Osteoblast (primary cell): Measurements from ENCODE around the gene STAC2. TPM values are rescaled to one million over a fixed set of nuclear protein-coding genes. Genes with fewer than 3 reads are reported as not detected.
"Not testable (repeated sequence)": the region's sequence is repeated elsewhere in the genome, so short reads cannot be mapped to it uniquely, and the experiment has no call there.

Source experiments
- DNase-seq: peaks from one replicate; pipeline ENCODE4 v3.0.0; 2011; ENCODE audit warnings: low spot score, mixed read lengths; ENCODE audit not compliant: insufficient read length; ENCODE audit errors: missing footprints
- H2AFZ ChIP-seq: 2 replicates; pipeline ENCODE4 v1.6.0; 2011; ENCODE audit warnings: mild to moderate bottlenecking, low read length
- H3K27ac ChIP-seq: 2 replicates; pipeline ENCODE4 v1.5.1; 2011; ENCODE audit warnings: mild to moderate bottlenecking, low read depth, low read length, moderate library complexity
- H3K27me3 ChIP-seq: 2 replicates; pipeline ENCODE4 v1.6.0; 2012; ENCODE audit warnings: mild to moderate bottlenecking, control low read depth, inconsistent platforms, low read length, moderate library complexity; ENCODE audit not compliant: insufficient read depth
- H3K36me3 ChIP-seq: 2 replicates; pipeline ENCODE4 v1.5.1; 2011; ENCODE audit warnings: mild to moderate bottlenecking, low read length, control low read depth, moderate library complexity; ENCODE audit not compliant: insufficient read depth
- H3K4me1 ChIP-seq: 2 replicates; pipeline ENCODE4 v1.5.1; 2011; ENCODE audit warnings: mild to moderate bottlenecking, low read length, control low read depth, moderate library complexity; ENCODE audit not compliant: insufficient read depth
- H3K4me2 ChIP-seq: 2 replicates; pipeline ENCODE4 v1.6.0; 2011; ENCODE audit warnings: mild to moderate bottlenecking, low read length; ENCODE audit not compliant: insufficient read depth
- H3K4me3 ChIP-seq: fragments of 200-600 bp; sonication (generic); 3 replicates; pipeline ENCODE4 v1.5.1; 2012; ENCODE audit warnings: mild to moderate bottlenecking, low read length, inconsistent platforms; ENCODE audit not compliant: insufficient read depth
- H3K79me2 ChIP-seq: 2 replicates; pipeline ENCODE4 v1.6.0; 2012; ENCODE audit warnings: mild to moderate bottlenecking, low read length, control low read depth, inconsistent platforms; ENCODE audit not compliant: insufficient read depth
- H3K9me3 ChIP-seq: 2 replicates; pipeline ENCODE4 v1.5.1; 2011; ENCODE audit warnings: low read depth, low read length, control low read depth
- H4K20me1 ChIP-seq: 2 replicates; pipeline ENCODE4 v1.6.0; 2012; ENCODE audit warnings: mild to moderate bottlenecking, low read length, control low read depth; ENCODE audit not compliant: insufficient read depth
- CTCF ChIP-seq: IDR thresholded peaks from 2 replicates; pipeline ENCODE4 v1.5.1; 2011; ENCODE audit warnings: mild to moderate bottlenecking, low read depth, low read length, moderate library complexity; ENCODE audit errors: extremely low read depth
- total RNA-seq: library from RNA; depleted of rRNA; stranded (reverse); fragments of >200 nt; gene quantifications from 2 replicates; pipeline ENCODE4 v1.2.3, GENCODE V29; 2012

The STAC2 gene
- total RNA-seq, 1 donor, result not detected

GRCh38 chr17:39261286-39261685 is 35.5 kb upstream of the STAC2 start:
- Histone ChIP-seq H3K4me2 (no peak overlapping the region), H3K27me3 (no peaks in the 10 kb centered on the region), H4K20me1 (no peaks in the 10 kb centered on the region), H3K4me1 (no peaks in the 10 kb centered on the region), H3K4me3 (no peak overlapping the region), H3K27ac (no peak overlapping the region), H2AFZ (no peak overlapping the region), H3K79me2 (no peaks in the 10 kb centered on the region), H3K36me3 (peaks cover 44% of the 10 kb centered on the region), H3K9me3 (no peaks in the 10 kb centered on the region)
- TF ChIP-seq CTCF, result no peak
- DNase-seq, result no peak

- peaks cover 4% of the 10 kb centered on the region for H3K36me3 ChIP-seq
- no peaks in the 10 kb centered on the region for H3K79me2 ChIP-seq
- H3K27ac ChIP-seq, result no peak overlapping the region
- H3K9me3 ChIP-seq, result no peaks in the 10 kb centered on the region
- DNase-seq, result no peak
- no peaks in the 10 kb centered on the region for H3K27me3 ChIP-seq
- no peak overlapping the region for H2AFZ ChIP-seq
- H3K4me3 ChIP-seq, result no peak overlapping the region
- no peak overlapping the region for H3K4me2 ChIP-seq
- H3K4me1 ChIP-seq, result no peaks in the 10 kb centered on the region
- TF ChIP-seq CTCF, result no peak
- no peaks in the 10 kb centered on the region for H4K20me1 ChIP-seq
These were observed 27.2 kb upstream of the STAC2 start for GRCh38 chr17:39252788-39253460.

- no peaks in the 10 kb centered on the region for H4K20me1 ChIP-seq
These were observed 26.3 kb upstream of the STAC2 start for GRCh38 chr17:39251997-39252396.

GRCh38 chr17:39250076-39250475 is 24.3 kb upstream of the STAC2 start:
- H4K20me1 ChIP-seq, H3K36me3 ChIP-seq, H3K27ac ChIP-seq, H3K27me3 ChIP-seq, DNase-seq, H3K79me2 ChIP-seq, H2AFZ ChIP-seq, H3K4me3 ChIP-seq, H3K9me3 ChIP-seq, H3K4me2 ChIP-seq, H3K4me1 ChIP-seq: not testable (repeated sequence)

More at GRCh38 chr17:39251997-39252396, 26.3 kb upstream of the STAC2 start:
- Histone ChIP-seq H3K9me3 (no peaks in the 10 kb centered on the region), H3K27me3 (peaks cover 4% of the 10 kb centered on the region), H3K4me1 (no peaks in the 10 kb centered on the region), H3K36me3 (peaks cover 4% of the 10 kb centered on the region), H3K79me2 (no peaks in the 10 kb centered on the region), H3K27ac (no peak overlapping the region), H2AFZ (no peak overlapping the region), H3K4me2 (no peak overlapping the region), H3K4me3 (no peak overlapping the region)
- no peak for DNase-seq
- no peak for TF ChIP-seq CTCF
